CD4-positive, alpha-beta T cell (primary cell): ENCODE measurements around the gene CPZ. TPM values are rescaled to one million over a fixed set of nuclear protein-coding genes. Genes with fewer than 3 reads are reported as not detected.

Experiments
- ATAC-seq: fragments of 200-7000 bp; cut with Tn5 transposase; one replicate; pipeline ENCODE4 v1.10.0; 2022; ENCODE audit warnings: mild to moderate bottlenecking; ENCODE audit not compliant: poor library complexity
- CTCF ChIA-PET: fragments of 350-600 bp; sonication (Branson Sonifier 250); formaldehyde crosslinking; loops from one replicate; lab custom pipeline; 2021; ENCODE audit warnings: antibody characterized with exemption, inconsistent platforms; lab: Charles Lee
- POLR2A ChIA-PET: fragments of 350-600 bp; sonication (Branson Sonifier 250); formaldehyde crosslinking; loops from one replicate; lab custom pipeline; 2021; ENCODE audit warnings: antibody characterized with exemption, inconsistent platforms; lab: Charles Lee
- DNase-seq, 14 experiments: peaks; one replicate each; pipeline ENCODE4 v3.0.0-alpha.2; 2013 to 2020; ENCODE audit warnings: mixed read lengths in 2 of 14
- H3K27ac ChIP-seq, 2 donors: one replicate each; pipeline versions ENCODE4 v1.5.1 to v1.7.0; 2013; ENCODE audit warnings: low read length in 2 of 2, low read depth in 1 of 2, mild to moderate bottlenecking in 1 of 2
- H3K27me3 ChIP-seq, 2 experiments: 1 replicate in 1 of 2; 2 replicates in 1 of 2; pipeline versions ENCODE4 v1.6.1 to v1.7.0; 2013; ENCODE audit warnings: low read length in 2 of 2, control low read depth in 1 of 2, mild to moderate bottlenecking in 1 of 2, moderate library complexity in 1 of 2; ENCODE audit not compliant: insufficient read depth in 2 of 2, control insufficient read depth in 1 of 2
- H3K36me3 ChIP-seq: one replicate; pipeline ENCODE4 v1.6.1; 2013; ENCODE audit warnings: low read length, control low read depth; ENCODE audit not compliant: insufficient read depth
- H3K4me1 ChIP-seq: one replicate; pipeline ENCODE4 v1.6.1; 2013; ENCODE audit warnings: low read length, control low read depth; ENCODE audit not compliant: insufficient read depth
- H3K4me3 ChIP-seq: one replicate; pipeline ENCODE4 v1.5.1; 2013; ENCODE audit warnings: mild to moderate bottlenecking, low read length, moderate library complexity
- H3K9me3 ChIP-seq, 2 experiments: 1 replicate in 1 of 2; 2 replicates in 1 of 2; pipeline versions ENCODE4 v1.6.1 to v1.7.0; 2013; ENCODE audit warnings: low read length in 2 of 2, mild to moderate bottlenecking in 2 of 2, control low read depth in 1 of 2, moderate library complexity in 1 of 2; ENCODE audit not compliant: control insufficient read depth in 1 of 2, insufficient read depth in 1 of 2
- H3K27ac Mint-ChIP-seq: one replicate; pipeline ENCODE4 v1.8.0; 2020; ENCODE audit warnings: mixed read lengths
- H3K27me3 Mint-ChIP-seq: one replicate; pipeline ENCODE4 v1.8.0; 2021; ENCODE audit warnings: mixed read lengths
- H3K36me3 Mint-ChIP-seq: one replicate; pipeline ENCODE4 v1.8.0; 2021; ENCODE audit warnings: low read depth, mixed read lengths
- H3K4me1 Mint-ChIP-seq: one replicate; pipeline ENCODE4 v1.8.0; 2021; ENCODE audit warnings: low read depth, mixed read lengths
- H3K4me3 Mint-ChIP-seq: one replicate; pipeline ENCODE4 v1.8.0; 2020; ENCODE audit warnings: mild to moderate bottlenecking, mixed read lengths
- H3K9me3 Mint-ChIP-seq: one replicate; pipeline ENCODE4 v1.8.0; 2020; ENCODE audit warnings: mixed read lengths
- CTCF ChIP-seq: fragments of 200-600 bp; IDR thresholded peaks from one replicate; pipeline ENCODE4 v1.8.0; 2022; ENCODE audit warnings: antibody characterized with exemption, mild to moderate bottlenecking
- intact Hi-C, 2 experiments: fragments of 100-400 bp; cut with DNase I in 1 of 2; cut with micrococcal nuclease in 1 of 2; formaldehyde crosslinking; loops; one replicate each; pipeline versions ENCODE4 v1.15.1 to v1.9.0; 2023 to 2025; cut with DNase I, micrococcal nuclease
- total RNA-seq, 174 experiments: library from RNA in 2 of 174; stranded (reverse) in 2 of 174; gene quantifications; one replicate each; pipeline ENCODE4 v1.2.3 and lab custom pipeline; 2021 to 2026

Gene CPZ
- total RNA-seq, 2 experiments from 2014 or later = not detected

GRCh38 chr4:8615366-8615765, 22.8 kb downstream of the CPZ start:
- no peaks in the 10 kb centered on the region for H3K36me3 Mint-ChIP-seq
- ChIA-PET POLR2A (no interaction called here), CTCF (no interaction called here)
- H3K4me3 Mint-ChIP-seq = no peak overlapping the region
- Histone ChIP-seq H3K9me3 (peaks cover 0 to 5% of the 10 kb centered on the region in 2 experiments), H3K27me3 (no peaks in the 10 kb centered on the region), H3K4me3 (no peak overlapping the region), H3K36me3 (no peaks in the 10 kb centered on the region), H3K27ac (no peak overlapping the region), H3K4me1 (no peaks in the 10 kb centered on the region)
- no peaks in the 10 kb centered on the region for H3K9me3 Mint-ChIP-seq
- intact Hi-C loops = no loop called here
- TF ChIP-seq CTCF = no peak
- H3K27ac Mint-ChIP-seq = no peak overlapping the region
- no peak for ATAC-seq
- peaks cover 9% of the 10 kb centered on the region for H3K27me3 Mint-ChIP-seq
- no peak for DNase-seq
- H3K4me1 Mint-ChIP-seq = no peaks in the 10 kb centered on the region

DNA sequence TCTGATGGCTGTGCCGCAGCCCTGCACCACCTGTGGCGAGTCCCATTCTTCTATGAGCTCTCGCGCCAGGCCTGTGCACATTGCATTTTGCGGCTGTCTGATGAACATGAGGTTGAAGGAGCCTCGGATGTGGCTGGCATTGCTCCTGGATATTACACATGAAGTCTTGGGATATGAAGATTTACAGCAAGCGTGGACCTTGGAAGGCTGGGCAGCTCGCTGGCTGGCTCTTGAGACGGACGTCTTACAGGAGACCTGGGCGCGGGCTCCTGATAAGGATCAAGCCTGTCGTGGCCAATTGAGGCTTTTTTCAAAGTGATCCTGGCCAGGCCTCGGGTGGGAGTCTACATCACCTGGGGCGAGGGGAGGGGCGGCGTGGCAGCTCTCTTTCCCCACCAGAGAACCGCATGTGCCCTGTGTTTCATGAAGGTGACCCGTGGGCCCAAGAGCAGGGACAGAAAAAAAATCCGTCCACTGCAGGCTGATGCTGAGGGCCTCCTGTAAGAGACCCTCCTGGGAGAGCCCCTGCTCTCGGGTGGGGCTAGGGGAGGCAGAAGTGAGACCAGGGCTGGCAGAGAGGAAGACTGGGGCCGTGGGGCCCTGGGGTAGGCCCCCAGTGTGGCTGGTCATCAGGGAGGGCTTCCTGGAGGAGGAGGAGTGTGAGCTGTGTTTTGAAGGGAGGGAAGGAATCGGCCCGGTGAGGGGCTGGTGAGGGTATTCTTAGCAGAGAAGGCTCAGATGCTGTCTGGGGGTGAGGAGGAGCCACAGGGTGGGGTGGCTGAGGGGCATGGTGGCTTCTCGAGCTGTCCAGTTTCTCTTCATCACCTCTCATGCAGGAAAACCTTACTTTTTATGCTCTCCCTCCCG, 23.6 kb downstream of the CPZ start:
- DNase-seq (no peak), ATAC-seq (no peak)
- Histone ChIP-seq H3K36me3 (no peaks in the 10 kb centered on the region), H3K9me3 (peaks cover 0 to 5% of the 10 kb centered on the region in 2 experiments), H3K27ac (no peak overlapping the region), H3K4me3 (no peak overlapping the region), H3K4me1 (no peaks in the 10 kb centered on the region), H3K27me3 (no peaks in the 10 kb centered on the region)
- Mint-ChIP-seq H3K27me3 (peaks cover 3% of the 10 kb centered on the region), H3K4me3 (no peak overlapping the region), H3K27ac (no peak overlapping the region), H3K9me3 (no peaks in the 10 kb centered on the region), H3K36me3 (no peaks in the 10 kb centered on the region), H3K4me1 (no peaks in the 10 kb centered on the region)
- ChIA-PET CTCF (interaction anchor here (1.2 kb wide), 1 partner anchor 9 kb away, joined by 3 read pairs; no protein-coding TSS in a partner anchor), POLR2A (no interaction called here)
- TF ChIP-seq CTCF = no peak
- intact Hi-C loops = no loop called here

DNA sequence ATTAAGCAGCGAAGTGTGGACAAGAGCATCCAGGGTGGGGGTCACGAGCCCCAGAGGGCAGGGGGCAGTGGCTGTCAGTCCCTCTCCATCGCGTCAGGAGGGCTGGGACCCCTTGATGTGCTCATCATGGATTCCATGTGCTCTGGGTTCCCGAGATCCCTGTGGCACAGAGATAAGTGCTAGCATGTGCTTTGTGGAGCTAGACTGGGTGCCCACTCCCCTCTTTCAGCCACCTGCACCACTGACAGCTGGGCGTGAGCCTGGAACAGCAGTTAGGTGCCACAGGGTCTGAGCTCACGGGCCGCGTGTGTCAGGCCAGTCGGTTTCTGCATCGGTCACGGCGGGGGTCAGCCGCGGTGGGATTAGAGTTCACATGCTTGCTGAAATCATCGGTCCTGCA, 24.3 kb downstream of the CPZ start:
- Histone ChIP-seq H3K9me3 (peaks cover 0 to 5% of the 10 kb centered on the region in 2 experiments), H3K4me1 (no peaks in the 10 kb centered on the region), H3K36me3 (no peaks in the 10 kb centered on the region), H3K4me3 (no peak overlapping the region), H3K27ac (no peak overlapping the region), H3K27me3 (no peaks in the 10 kb centered on the region)
- intact Hi-C loops = no loop called here
- no peak for TF ChIP-seq CTCF
- no peak overlapping the region for H3K27ac Mint-ChIP-seq
- no peaks in the 10 kb centered on the region for H3K4me1 Mint-ChIP-seq
- no peaks in the 10 kb centered on the region for H3K36me3 Mint-ChIP-seq
- no peaks in the 10 kb centered on the region for H3K9me3 Mint-ChIP-seq
- peaks cover under 1% of the 10 kb centered on the region for H3K27me3 Mint-ChIP-seq
- ATAC-seq (no peak), DNase-seq (no peak)
- H3K4me3 Mint-ChIP-seq = no peak overlapping the region
- ChIA-PET CTCF (interaction anchor here (1.2 kb wide), 1 partner anchor 10 kb away, joined by 3 read pairs; no protein-coding TSS in a partner anchor), POLR2A (no interaction called here)
